Liver (tissue), 3 donors: ENCODE results near the gene ATP2C2.

ENCODE experiments used
- FOXA1 ChIP-seq: IDR thresholded peaks from 2 replicates; pipeline ENCODE4 v1.6.1; 2016; ENCODE audit warnings: antibody characterized with exemption
- GABPA ChIP-seq, 2 donors: IDR thresholded peaks in 1 of 2; conservative IDR thresholded peaks in 1 of 2; 2 replicates each; pipeline ENCODE4 v1.6.1; 2016; ENCODE audit warnings: antibody characterized with exemption in 2 of 2, mild to moderate bottlenecking in 1 of 2, moderate library complexity in 1 of 2
- HNF4A ChIP-seq, 2 donors: conservative IDR thresholded peaks; 2 replicates each; pipeline ENCODE4 v1.6.1; 2016; ENCODE audit warnings: antibody characterized with exemption in 2 of 2, mild to moderate bottlenecking in 2 of 2
- HNF4G ChIP-seq: IDR thresholded peaks from 2 replicates; pipeline ENCODE4 v1.6.1; 2016; ENCODE audit warnings: antibody characterized with exemption
- JUND ChIP-seq, 2 donors: IDR thresholded peaks; 2 replicates each; pipeline ENCODE4 v1.6.1; 2016; ENCODE audit warnings: antibody characterized with exemption in 2 of 2
- RAD21 ChIP-seq, 2 donors: IDR thresholded peaks; 2 replicates each; pipeline ENCODE4 v1.6.1; 2016; ENCODE audit warnings: antibody characterized with exemption in 2 of 2, mild to moderate bottlenecking in 2 of 2
- RXRA ChIP-seq, 2 donors: IDR thresholded peaks; 2 replicates each; pipeline ENCODE4 v1.6.1; 2017 to 2018; ENCODE audit warnings: antibody characterized with exemption in 2 of 2, mild to moderate bottlenecking in 1 of 2
- SP1 ChIP-seq: IDR thresholded peaks from 2 replicates; pipeline ENCODE4 v1.6.1; 2018; ENCODE audit warnings: antibody characterized with exemption, mild to moderate bottlenecking
- TAF1 ChIP-seq: conservative IDR thresholded peaks from 2 replicates; pipeline ENCODE4 v1.6.1; 2016; ENCODE audit warnings: antibody characterized with exemption, mild to moderate bottlenecking
- YY1 ChIP-seq: IDR thresholded peaks from 2 replicates; pipeline ENCODE4 v1.6.1; 2016; ENCODE audit warnings: antibody characterized with exemption, mild to moderate bottlenecking
- TF ChIP-seq, protein P1 (sequence below): fragments of 150-350 bp; IDR thresholded peaks from 2 replicates; pipeline ENCODE4 v1.5.1; 2017; ENCODE audit warnings: improper control_type of control experiment, low read depth, low read length; ENCODE audit not compliant: missing input control
- TF ChIP-seq, protein P2 (sequence below): IDR thresholded peaks from 2 replicates; pipeline ENCODE4 v1.6.1; 2016; ENCODE audit warnings: antibody characterized with exemption
- TF ChIP-seq, protein P3 (sequence below): IDR thresholded peaks from 2 replicates; pipeline ENCODE4 v1.6.1; 2016; ENCODE audit warnings: antibody characterized with exemption, mild to moderate bottlenecking
- TF ChIP-seq, protein P4 (sequence below): IDR thresholded peaks from 2 replicates; pipeline ENCODE4 v1.6.1; 2016; ENCODE audit warnings: antibody characterized with exemption
- donor health status: healthy.
- donor health status: healthy.

DNA sequence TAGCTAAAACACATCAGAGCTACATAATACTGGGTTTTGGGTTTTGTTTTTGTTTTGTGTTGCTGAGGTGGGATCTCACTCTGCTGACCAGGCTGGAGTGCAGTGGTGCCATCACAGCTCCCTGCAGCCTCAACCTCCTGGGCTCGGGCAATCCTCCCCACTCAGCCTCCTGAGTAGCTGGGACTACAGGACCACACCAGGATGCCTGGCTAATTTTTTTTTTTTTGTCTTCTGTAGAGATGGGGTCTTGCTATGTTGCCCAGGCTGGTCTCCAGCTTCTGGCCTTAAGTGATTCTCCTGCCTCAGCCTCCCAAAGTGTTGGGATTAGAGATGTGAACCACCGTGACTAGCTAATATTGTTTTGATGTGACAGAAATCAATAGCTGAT, 129.9 kb downstream of the ATP2C2 start:
- TF ChIP-seq, protein P1, sequence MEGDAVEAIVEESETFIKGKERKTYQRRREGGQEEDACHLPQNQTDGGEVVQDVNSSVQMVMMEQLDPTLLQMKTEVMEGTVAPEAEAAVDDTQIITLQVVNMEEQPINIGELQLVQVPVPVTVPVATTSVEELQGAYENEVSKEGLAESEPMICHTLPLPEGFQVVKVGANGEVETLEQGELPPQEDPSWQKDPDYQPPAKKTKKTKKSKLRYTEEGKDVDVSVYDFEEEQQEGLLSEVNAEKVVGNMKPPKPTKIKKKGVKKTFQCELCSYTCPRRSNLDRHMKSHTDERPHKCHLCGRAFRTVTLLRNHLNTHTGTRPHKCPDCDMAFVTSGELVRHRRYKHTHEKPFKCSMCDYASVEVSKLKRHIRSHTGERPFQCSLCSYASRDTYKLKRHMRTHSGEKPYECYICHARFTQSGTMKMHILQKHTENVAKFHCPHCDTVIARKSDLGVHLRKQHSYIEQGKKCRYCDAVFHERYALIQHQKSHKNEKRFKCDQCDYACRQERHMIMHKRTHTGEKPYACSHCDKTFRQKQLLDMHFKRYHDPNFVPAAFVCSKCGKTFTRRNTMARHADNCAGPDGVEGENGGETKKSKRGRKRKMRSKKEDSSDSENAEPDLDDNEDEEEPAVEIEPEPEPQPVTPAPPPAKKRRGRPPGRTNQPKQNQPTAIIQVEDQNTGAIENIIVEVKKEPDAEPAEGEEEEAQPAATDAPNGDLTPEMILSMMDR, result no peak
- TF ChIP-seq RAD21 (IDR thresholded peaks at IDR 0.05) (no peak), JUND (IDR thresholded peaks at IDR 0.05) (no peak), SP1 (no peak), FOXA1 (no peak), TAF1 (no peak), HNF4A (conservative IDR thresholded peaks at IDR 0.05) (no peak), GABPA (IDR thresholded peaks at IDR 0.05 in 1 of 2, conservative IDR thresholded peaks at IDR 0.05 in 1 of 2) (no peak), HNF4G (no peak), YY1 (no peak), RXRA (IDR thresholded peaks at IDR 0.05) (no peak)
- TF ChIP-seq, protein P2, sequence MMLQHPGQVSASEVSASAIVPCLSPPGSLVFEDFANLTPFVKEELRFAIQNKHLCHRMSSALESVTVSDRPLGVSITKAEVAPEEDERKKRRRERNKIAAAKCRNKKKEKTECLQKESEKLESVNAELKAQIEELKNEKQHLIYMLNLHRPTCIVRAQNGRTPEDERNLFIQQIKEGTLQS, result no peak
- TF ChIP-seq, protein P3, sequence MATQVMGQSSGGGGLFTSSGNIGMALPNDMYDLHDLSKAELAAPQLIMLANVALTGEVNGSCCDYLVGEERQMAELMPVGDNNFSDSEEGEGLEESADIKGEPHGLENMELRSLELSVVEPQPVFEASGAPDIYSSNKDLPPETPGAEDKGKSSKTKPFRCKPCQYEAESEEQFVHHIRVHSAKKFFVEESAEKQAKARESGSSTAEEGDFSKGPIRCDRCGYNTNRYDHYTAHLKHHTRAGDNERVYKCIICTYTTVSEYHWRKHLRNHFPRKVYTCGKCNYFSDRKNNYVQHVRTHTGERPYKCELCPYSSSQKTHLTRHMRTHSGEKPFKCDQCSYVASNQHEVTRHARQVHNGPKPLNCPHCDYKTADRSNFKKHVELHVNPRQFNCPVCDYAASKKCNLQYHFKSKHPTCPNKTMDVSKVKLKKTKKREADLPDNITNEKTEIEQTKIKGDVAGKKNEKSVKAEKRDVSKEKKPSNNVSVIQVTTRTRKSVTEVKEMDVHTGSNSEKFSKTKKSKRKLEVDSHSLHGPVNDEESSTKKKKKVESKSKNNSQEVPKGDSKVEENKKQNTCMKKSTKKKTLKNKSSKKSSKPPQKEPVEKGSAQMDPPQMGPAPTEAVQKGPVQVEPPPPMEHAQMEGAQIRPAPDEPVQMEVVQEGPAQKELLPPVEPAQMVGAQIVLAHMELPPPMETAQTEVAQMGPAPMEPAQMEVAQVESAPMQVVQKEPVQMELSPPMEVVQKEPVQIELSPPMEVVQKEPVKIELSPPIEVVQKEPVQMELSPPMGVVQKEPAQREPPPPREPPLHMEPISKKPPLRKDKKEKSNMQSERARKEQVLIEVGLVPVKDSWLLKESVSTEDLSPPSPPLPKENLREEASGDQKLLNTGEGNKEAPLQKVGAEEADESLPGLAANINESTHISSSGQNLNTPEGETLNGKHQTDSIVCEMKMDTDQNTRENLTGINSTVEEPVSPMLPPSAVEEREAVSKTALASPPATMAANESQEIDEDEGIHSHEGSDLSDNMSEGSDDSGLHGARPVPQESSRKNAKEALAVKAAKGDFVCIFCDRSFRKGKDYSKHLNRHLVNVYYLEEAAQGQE, result no peak
- TF ChIP-seq, protein P4, sequence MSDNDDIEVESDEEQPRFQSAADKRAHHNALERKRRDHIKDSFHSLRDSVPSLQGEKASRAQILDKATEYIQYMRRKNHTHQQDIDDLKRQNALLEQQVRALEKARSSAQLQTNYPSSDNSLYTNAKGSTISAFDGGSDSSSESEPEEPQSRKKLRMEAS, result no peak
